Smooth muscle cell (in vitro differentiated cells): Measurements from ENCODE around the gene CFAP58. TPM values are rescaled to one million over a fixed set of nuclear protein-coding genes. Genes with fewer than 3 reads are reported as not detected.

Experiments used
- DNase-seq: peaks from one replicate; lab custom pipeline; 2025; ENCODE audit not compliant: unreplicated experiment; lab: John Stamatoyannopoulos, UW
- H2AFZ ChIP-seq: fragments of 200-600 bp; sonication (generic); 2 replicates; pipeline ENCODE4 v1.6.0; 2016; ENCODE audit warnings: antibody characterized with exemption, low read depth, mild to moderate bottlenecking
- H3F3A ChIP-seq: fragments of 200-600 bp; sonication (generic); 2 replicates; pipeline ENCODE4 v1.6.0; 2017; ENCODE audit warnings: antibody characterized with exemption, low read depth
- H3K27ac ChIP-seq: fragments of 200-600 bp; sonication (generic); 2 replicates; pipeline ENCODE4 v1.5.1; 2016; ENCODE audit warnings: low read depth, mild to moderate bottlenecking
- H3K27me3 ChIP-seq: fragments of 200-600 bp; sonication (generic); 2 replicates; pipeline ENCODE4 v1.6.1; 2016; ENCODE audit warnings: low read depth, mild to moderate bottlenecking
- H3K36me3 ChIP-seq: fragments of 200-600 bp; sonication (generic); 2 replicates; pipeline ENCODE4 v1.5.1; 2016; ENCODE audit warnings: low read depth
- H3K4me1 ChIP-seq: fragments of 200-600 bp; sonication (generic); 2 replicates; pipeline ENCODE4 v1.5.1; 2016; ENCODE audit warnings: low read depth
- H3K4me2 ChIP-seq: fragments of 200-600 bp; sonication (generic); 2 replicates; pipeline ENCODE4 v1.6.0; 2016; ENCODE audit warnings: mild to moderate bottlenecking
- H3K4me3 ChIP-seq: fragments of 200-600 bp; sonication (generic); 2 replicates; pipeline ENCODE4 v1.5.1; 2016; ENCODE audit warnings: mild to moderate bottlenecking
- H3K79me2 ChIP-seq: fragments of 200-600 bp; sonication (generic); 2 replicates; pipeline ENCODE4 v1.6.0; 2016; ENCODE audit warnings: low read depth, mild to moderate bottlenecking
- H3K9ac ChIP-seq: fragments of 200-600 bp; sonication (generic); 2 replicates; pipeline ENCODE4 v1.6.0; 2016; ENCODE audit warnings: low read depth
- H3K9me3 ChIP-seq: fragments of 200-600 bp; sonication (generic); replicated peaks from 2 replicates; pipeline ENCODE4 v1.5.1; 2016; ENCODE audit warnings: low read depth
- H4K20me1 ChIP-seq: fragments of 200-600 bp; sonication (generic); 2 replicates; pipeline ENCODE4 v1.6.0; 2016; ENCODE audit warnings: low read depth
- WGBS: methylation state at CpG from one replicate; pipeline ENCODE4 v1.1.7; 2016; ENCODE audit warnings: low lambda C conversion rate; 5-methylcytosine and 5-hydroxymethylcytosine counted together
- polyA plus RNA-seq: library from polyadenylated mRNA; unstranded; fragments of >200 nt; fragmentation: Nextera tagmentation; extraction: Ambion mirVana; gene quantifications from 2 replicates; pipeline ENCODE4 v1.2.1, GENCODE V29; 2016
- total RNA-seq: library from RNA; depleted of rRNA; stranded (reverse); fragments of >200 nt; gene quantifications from 2 replicates; pipeline ENCODE4 v1.2.3, GENCODE V29; 2014
- TF ChIP-seq, protein P1 (sequence below): fragments of 200-600 bp; sonication (generic); IDR thresholded peaks from 2 replicates; pipeline ENCODE4 v1.5.1; 2017; ENCODE audit warnings: borderline replicate concordance, mild to moderate bottlenecking, antibody characterized with exemption; ENCODE audit not compliant: insufficient read depth, poor library complexity, severe bottlenecking

Gene CFAP58
- total and polyA plus RNA-seq, 2 experiments from 2014 or later: 0.39 to 0.54 TPM

DNA sequence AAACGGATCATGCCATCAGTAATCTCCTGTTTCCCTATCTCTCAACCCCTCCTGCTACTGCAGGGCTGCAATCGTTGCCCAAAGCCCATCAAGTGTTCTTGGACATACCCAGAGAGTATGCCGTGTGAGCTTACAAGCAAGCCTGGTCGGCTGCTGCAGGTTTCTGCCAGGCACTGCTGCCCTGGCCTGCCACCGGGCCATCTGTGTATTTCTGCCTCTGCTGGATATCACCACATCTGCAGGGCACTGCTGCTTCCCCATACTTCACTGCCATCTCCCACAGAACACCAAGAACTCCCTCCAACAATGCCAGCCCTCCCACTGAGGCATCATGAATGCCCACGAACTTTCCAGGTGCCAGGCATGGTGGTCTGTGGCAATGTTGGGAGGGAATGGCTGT lies 149.3 kb downstream of the CFAP58 start:
- 64% methylated on average over 6 of the region's 6 CpGs for WGBS
- TF ChIP-seq, protein P1, sequence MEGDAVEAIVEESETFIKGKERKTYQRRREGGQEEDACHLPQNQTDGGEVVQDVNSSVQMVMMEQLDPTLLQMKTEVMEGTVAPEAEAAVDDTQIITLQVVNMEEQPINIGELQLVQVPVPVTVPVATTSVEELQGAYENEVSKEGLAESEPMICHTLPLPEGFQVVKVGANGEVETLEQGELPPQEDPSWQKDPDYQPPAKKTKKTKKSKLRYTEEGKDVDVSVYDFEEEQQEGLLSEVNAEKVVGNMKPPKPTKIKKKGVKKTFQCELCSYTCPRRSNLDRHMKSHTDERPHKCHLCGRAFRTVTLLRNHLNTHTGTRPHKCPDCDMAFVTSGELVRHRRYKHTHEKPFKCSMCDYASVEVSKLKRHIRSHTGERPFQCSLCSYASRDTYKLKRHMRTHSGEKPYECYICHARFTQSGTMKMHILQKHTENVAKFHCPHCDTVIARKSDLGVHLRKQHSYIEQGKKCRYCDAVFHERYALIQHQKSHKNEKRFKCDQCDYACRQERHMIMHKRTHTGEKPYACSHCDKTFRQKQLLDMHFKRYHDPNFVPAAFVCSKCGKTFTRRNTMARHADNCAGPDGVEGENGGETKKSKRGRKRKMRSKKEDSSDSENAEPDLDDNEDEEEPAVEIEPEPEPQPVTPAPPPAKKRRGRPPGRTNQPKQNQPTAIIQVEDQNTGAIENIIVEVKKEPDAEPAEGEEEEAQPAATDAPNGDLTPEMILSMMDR: no peak
- Histone ChIP-seq H3K79me2 (no peaks in the 10 kb centered on the region), H3K4me3 (no peak overlapping the region), H2AFZ (no peak overlapping the region), H3F3A (no peaks in the 10 kb centered on the region), H3K36me3 (no peaks in the 10 kb centered on the region), H3K27me3 (peaks cover under 1% of the 10 kb centered on the region), H3K9me3 (no peaks in the 10 kb centered on the region), H3K27ac (no peak overlapping the region), H3K4me2 (no peak overlapping the region), H4K20me1 (no peaks in the 10 kb centered on the region), H3K9ac (no peak overlapping the region), H3K4me1 (peaks cover 20% of the 10 kb centered on the region)
- no peak for DNase-seq

Other genes starting within 250 kb of the CFAP58 start
- gene SFR1, start 231.7 kb upstream of the CFAP58 start, total RNA-seq: 4.1 and 5.3 TPM in 2 replicates
- 4.7 and 5.3 TPM in 2 replicates for gene SFR1, start 231.7 kb upstream of the CFAP58 start, polyA plus RNA-seq
- gene CFAP43, start 121.5 kb upstream of the CFAP58 start, total RNA-seq: 0.04 and 0.49 TPM in 2 replicates
- gene CFAP43, start 121.5 kb upstream of the CFAP58 start, polyA plus RNA-seq: 0.50 and 0.63 TPM in 2 replicates
- 293 and 297 TPM in 2 replicates for gene GSTO1, start 98.9 kb upstream of the CFAP58 start, total RNA-seq
- gene GSTO1, start 98.9 kb upstream of the CFAP58 start, polyA plus RNA-seq: 407 and 440 TPM in 2 replicates
- gene GSTO2, start 84.6 kb upstream of the CFAP58 start, total RNA-seq: 1.8 and 2.1 TPM in 2 replicates
- gene GSTO2, start 84.6 kb upstream of the CFAP58 start, polyA plus RNA-seq: 3.7 and 4.9 TPM in 2 replicates
- gene ITPRIP, start 15.4 kb upstream of the CFAP58 start, total RNA-seq: 26.5 and 33.6 TPM in 2 replicates
- gene ITPRIP, start 15.4 kb upstream of the CFAP58 start, polyA plus RNA-seq: 44.5 and 59.3 TPM in 2 replicates